ENCODE measurements around the gene HSF5. TPM values are rescaled to one million over a fixed set of nuclear protein-coding genes. Genes with fewer than 3 reads are reported as not detected.

Gene HSF5
- total and polyA plus RNA-seq, 2 of the 13 experiments (the other 11 are each of a cell fraction or from before 2014, with no cell fraction given): not detected

DNA sequence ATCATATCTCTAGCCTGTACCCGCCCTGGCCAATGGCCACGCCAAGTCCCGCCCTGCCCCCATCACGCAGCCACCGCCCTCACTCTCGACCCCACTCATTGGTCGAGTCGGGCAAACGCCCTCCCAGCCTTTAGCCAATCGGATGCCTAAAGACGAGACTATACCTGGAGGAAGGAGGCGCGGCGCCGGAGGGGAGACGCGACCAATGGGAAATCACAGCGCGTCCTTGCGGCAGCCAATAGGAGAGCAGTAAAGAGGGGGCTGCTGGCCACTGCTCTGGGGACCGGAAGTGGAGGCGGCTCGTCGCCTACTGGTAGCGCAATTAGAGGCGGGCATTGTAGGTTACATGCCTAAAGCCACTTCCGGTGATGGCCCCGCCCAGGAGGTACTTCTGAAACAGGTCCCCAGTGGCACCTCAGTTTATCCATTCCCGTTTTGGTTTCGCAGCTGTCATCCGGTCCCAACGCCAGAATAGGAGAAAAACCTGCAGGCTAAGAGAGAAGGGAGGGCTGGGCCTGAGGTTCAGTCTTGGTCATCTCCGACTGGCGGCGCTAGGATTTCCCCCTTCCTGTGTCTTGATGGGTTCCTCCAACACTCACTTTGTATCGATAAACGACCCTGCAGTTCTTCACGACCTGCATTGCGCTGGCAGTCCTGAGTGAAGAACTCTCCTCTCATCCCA is 29.9 kb upstream of the HSF5 start (continued):
- TF ChIP-seq, protein P1, sequence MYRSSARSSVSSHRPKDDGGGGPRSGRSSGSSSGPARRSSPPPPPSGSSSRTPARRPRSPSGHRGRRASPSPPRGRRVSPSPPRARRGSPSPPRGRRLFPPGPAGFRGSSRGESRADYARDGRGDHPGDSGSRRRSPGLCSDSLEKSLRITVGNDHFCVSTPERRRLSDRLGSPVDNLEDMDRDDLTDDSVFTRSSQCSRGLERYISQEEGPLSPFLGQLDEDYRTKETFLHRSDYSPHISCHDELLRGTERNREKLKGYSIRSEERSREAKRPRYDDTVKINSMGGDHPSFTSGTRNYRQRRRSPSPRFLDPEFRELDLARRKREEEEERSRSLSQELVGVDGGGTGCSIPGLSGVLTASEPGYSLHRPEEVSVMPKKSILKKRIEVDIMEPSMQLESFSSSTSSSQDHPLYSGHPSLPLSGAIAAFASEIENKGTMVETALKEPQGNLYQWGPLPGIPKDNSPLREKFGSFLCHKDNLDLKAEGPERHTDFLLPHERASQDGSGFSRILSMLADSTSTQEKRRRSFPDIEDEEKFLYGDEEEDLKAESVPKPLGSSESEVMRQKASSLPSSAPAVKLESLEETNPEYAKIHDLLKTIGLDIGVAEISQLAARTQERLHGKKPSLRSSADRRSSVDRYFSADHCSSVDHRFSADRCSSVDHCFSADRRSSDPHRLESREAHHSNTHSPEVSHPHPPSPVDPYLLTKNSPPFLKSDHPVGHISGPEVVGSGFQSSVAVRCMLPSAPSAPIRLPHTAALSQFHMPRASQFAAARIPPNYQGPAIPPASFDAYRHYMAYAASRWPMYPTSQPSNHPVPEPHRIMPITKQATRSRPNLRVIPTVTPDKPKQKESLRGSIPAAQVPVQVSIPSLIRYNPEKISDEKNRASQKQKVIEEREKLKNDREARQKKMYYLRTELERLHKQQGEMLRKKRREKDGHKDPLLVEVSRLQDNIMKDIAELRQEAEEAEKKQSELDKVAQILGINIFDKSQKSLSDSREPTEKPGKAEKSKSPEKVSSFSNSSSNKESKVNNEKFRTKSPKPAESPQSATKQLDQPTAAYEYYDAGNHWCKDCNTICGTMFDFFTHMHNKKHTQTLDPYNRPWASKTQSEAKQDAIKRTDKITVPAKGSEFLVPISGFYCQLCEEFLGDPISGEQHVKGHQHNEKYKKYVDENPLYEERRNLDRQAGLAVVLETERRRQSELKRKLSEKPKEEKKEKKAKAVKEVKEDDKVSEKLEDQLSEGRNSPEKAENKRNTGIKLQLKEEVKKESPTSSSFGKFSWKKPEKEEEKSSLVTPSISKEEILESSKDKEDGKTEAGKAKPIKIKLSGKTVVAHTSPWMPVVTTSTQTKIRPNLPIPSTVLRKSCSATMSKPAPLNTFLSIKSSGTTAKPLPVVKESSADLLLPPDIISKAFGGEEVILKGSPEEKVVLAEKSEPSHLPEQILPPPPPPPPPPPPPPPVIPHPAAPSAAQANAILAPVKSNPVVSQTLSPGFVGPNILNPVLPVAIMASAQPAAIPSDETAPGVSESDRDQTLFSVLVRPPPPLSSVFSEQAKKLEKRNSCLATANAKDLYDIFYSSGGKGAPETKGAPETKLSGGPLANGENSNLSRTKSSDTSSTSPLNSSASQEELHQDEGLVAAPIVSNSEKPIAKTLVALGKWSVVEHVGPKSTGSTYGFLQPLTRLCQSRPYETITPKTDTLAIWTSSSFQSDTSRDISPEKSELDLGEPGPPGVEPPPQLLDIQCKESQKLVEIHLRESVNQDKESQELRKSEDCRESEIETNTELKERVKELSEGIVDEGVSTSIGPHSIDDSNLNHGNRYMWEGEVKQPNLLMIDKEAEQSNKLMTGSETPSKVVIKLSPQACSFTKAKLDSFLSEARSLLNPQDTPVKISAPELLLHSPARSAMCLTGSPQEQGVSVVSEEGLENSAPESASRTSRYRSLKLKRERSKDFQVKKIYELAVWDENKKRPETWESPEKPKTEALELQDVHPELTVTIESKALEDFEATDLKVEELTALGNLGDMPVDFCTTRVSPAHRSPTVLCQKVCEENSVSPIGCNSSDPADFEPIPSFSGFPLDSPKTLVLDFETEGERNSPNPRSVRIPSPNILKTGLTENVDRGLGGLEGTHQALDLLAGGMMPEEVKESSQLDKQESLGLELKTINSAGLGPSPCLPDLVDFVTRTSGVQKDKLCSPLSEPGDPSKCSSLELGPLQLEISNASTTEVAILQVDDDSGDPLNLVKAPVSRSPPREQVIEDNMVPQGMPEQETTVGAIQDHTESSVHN (CRISPR knock-in tag; IDR thresholded peaks at IDR 0.05): no peak
- TF ChIP-seq STAG1 (CRISPR knock-in tag; IDR thresholded peaks at IDR 0.05) (no peak), SIX1 (CRISPR knock-in tag; IDR thresholded peaks at IDR 0.05; ENCODE audit: borderline replicate concordance) (peak; percentile 36; the same call in 1 of the 2 replicates), ZFP82 (CRISPR knock-in tag; IDR thresholded peaks at IDR 0.05; ENCODE audit: borderline replicate concordance) (peak; percentile 68; the same call in 1 of the 2 replicates), ZNF747 (CRISPR knock-in tag; IDR thresholded peaks at IDR 0.05; ENCODE audit: borderline replicate concordance) (peak; percentile 95), FOXK2 (IDR thresholded peaks at IDR 0.05) (no peak; the same call in 1 of the 2 replicates), FOXC1 (CRISPR knock-in tag; IDR thresholded peaks at IDR 0.05; ENCODE audit: borderline replicate concordance) (peak; percentile 82; the same call in 1 of the 2 replicates), CEBPB (IDR thresholded peaks at IDR 0.05; ENCODE audit: borderline replicate concordance, low read depth, low read length) (peak; percentile 65; the same call in 1 of the 2 replicates), NFKBIZ (CRISPR knock-in tag; IDR thresholded peaks at IDR 0.05) (no peak), SNAPC2 (CRISPR knock-in tag; IDR thresholded peaks at IDR 0.05) (no peak; the same call in 1 of the 2 replicates), SIN3A (IDR thresholded peaks at IDR 0.05; ENCODE audit: borderline replicate concordance, low read depth, low read length) (peak; percentile 72), KDM3A (CRISPR knock-in tag; IDR thresholded peaks at IDR 0.05; ENCODE audit: low read depth) (no peak)
- TF ChIP-seq, protein P2, sequence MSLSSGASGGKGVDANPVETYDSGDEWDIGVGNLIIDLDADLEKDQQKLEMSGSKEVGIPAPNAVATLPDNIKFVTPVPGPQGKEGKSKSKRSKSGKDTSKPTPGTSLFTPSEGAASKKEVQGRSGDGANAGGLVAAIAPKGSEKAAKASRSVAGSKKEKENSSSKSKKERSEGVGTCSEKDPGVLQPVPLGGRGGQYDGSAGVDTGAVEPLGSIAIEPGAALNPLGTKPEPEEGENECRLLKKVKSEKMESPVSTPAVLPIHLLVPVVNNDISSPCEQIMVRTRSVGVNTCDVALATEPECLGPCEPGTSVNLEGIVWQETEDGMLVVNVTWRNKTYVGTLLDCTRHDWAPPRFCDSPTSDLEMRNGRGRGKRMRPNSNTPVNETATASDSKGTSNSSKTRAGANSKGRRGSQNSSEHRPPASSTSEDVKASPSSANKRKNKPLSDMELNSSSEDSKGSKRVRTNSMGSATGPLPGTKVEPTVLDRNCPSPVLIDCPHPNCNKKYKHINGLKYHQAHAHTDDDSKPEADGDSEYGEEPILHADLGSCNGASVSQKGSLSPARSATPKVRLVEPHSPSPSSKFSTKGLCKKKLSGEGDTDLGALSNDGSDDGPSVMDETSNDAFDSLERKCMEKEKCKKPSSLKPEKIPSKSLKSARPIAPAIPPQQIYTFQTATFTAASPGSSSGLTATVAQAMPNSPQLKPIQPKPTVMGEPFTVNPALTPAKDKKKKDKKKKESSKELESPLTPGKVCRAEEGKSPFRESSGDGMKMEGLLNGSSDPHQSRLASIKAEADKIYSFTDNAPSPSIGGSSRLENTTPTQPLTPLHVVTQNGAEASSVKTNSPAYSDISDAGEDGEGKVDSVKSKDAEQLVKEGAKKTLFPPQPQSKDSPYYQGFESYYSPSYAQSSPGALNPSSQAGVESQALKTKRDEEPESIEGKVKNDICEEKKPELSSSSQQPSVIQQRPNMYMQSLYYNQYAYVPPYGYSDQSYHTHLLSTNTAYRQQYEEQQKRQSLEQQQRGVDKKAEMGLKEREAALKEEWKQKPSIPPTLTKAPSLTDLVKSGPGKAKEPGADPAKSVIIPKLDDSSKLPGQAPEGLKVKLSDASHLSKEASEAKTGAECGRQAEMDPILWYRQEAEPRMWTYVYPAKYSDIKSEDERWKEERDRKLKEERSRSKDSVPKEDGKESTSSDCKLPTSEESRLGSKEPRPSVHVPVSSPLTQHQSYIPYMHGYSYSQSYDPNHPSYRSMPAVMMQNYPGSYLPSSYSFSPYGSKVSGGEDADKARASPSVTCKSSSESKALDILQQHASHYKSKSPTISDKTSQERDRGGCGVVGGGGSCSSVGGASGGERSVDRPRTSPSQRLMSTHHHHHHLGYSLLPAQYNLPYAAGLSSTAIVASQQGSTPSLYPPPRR (CRISPR knock-in tag; IDR thresholded peaks at IDR 0.05; ENCODE audit: borderline replicate concordance): no peak; the same call in 1 of the 2 replicates

Measured in HepG2 (cell line).